Retinal pigment epithelial cell (primary cell): ENCODE measurements around the gene CMIP.

Experiments used
- DNase-seq: peaks from one replicate; pipeline ENCODE4 v3.0.0-alpha.2; 2010; ENCODE audit warnings: low read depth
- H3K4me3 ChIP-seq: 2 replicates; pipeline ENCODE4 v1.5.1; 2011; ENCODE audit warnings: mild to moderate bottlenecking, low read length, control low read depth, moderate library complexity
- TF ChIP-seq, protein P1 (sequence below): conservative IDR thresholded peaks from 2 replicates; pipeline ENCODE4 v1.5.1; 2011; ENCODE audit warnings: low read depth, low read length, control low read depth, inconsistent platforms

Gene CMIP

DNA sequence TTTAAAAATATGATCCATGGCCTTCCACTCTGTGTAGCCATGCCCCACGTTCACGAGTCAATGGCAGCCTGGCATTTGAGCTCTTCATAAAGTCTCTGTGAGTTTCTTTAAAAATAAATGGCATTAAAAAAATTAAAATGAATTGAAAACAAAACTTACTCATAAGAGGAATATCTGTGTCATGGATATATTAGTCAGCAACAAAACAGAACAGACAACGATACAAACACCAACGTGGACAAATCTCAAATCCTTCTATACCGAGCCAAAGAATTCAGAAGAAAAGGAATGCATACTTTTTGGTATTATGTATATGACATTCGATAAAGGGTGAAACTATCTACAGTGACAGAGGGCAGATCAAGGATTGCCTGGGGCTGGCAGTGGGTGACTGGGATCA is 8.2 kb upstream of the CMIP start:
- TF ChIP-seq, protein P1, sequence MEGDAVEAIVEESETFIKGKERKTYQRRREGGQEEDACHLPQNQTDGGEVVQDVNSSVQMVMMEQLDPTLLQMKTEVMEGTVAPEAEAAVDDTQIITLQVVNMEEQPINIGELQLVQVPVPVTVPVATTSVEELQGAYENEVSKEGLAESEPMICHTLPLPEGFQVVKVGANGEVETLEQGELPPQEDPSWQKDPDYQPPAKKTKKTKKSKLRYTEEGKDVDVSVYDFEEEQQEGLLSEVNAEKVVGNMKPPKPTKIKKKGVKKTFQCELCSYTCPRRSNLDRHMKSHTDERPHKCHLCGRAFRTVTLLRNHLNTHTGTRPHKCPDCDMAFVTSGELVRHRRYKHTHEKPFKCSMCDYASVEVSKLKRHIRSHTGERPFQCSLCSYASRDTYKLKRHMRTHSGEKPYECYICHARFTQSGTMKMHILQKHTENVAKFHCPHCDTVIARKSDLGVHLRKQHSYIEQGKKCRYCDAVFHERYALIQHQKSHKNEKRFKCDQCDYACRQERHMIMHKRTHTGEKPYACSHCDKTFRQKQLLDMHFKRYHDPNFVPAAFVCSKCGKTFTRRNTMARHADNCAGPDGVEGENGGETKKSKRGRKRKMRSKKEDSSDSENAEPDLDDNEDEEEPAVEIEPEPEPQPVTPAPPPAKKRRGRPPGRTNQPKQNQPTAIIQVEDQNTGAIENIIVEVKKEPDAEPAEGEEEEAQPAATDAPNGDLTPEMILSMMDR: no peak
- DNase-seq: no peak
- H3K4me3 ChIP-seq: no peak overlapping the region

GRCh38 chr16:81437865-81438264 is 6.7 kb upstream of the CMIP start:
- TF ChIP-seq, protein P1: no peak
- no peak overlapping the region for H3K4me3 ChIP-seq
- DNase-seq: no peak

GRCh38 chr16:81440888-81441761 is 3.5 kb upstream of the CMIP start:
- H3K4me3 ChIP-seq: no peak overlapping the region
- TF ChIP-seq, protein P1: no peak
- DNase-seq: no peak

GRCh38 chr16:81442220-81442915 is 2.2 kb upstream of the CMIP start:
- DNase-seq: no peak
- H3K4me3 ChIP-seq: no peak overlapping the region
- TF ChIP-seq, protein P1: no peak

GRCh38 chr16:81442916-81443687 is 1.5 kb upstream of the CMIP start:
- no peak overlapping the region for H3K4me3 ChIP-seq
- no peak for DNase-seq
- TF ChIP-seq, protein P1: no peak

DNA sequence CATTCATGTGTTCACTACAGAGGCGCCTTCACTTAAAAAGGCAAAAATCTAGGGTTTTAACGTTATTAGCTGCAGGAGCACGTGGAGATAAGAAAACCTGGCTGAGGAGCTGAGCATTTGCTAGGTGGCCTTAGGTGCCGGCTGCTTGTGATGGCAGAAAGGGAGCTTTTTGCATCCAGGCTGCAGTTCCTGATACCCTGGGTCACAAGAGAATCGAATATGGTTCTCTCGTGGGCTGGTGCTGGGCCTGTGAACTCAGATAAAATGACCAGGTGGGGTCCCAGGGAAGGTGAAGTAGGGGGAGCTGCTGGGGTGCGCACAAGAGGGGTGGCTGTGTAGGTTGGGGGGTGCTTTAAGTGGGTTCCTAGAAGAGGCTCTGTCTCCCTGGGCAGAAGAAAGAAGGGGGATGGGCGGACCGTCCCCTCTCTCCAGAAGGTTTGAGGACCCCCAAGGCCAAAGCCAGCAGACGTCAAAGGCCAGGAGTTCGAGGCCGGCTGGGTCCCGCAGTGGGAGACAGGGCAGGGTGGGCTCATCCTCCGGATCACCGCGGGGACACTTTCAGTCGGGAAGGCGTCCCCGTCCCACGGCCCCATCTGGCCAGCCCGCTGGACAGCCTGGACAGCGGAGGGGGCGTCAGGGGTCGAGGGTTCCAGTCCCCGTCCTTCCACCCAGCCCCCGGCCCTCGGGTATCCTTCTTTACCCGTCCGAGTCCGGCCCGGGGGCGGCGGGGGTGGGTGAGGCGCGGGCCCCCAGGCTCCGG is 740 bp upstream of the CMIP start:
- peak overlapping the region; percentile 58 for H3K4me3 ChIP-seq
- TF ChIP-seq, protein P1: no peak
- DNase-seq: no peak
